ENCODE data around the gene PSMC3.

The PSMC3 gene

GRCh38 chr11:47433157-47433556 is 6.9 kb upstream of the PSMC3 start:
- no peak for TF ChIP-seq ARNT (IDR thresholded peaks at IDR 0.05)
- no peak for TF ChIP-seq TARDBP (IDR thresholded peaks at IDR 0.05)
- TF ChIP-seq, protein P1, sequence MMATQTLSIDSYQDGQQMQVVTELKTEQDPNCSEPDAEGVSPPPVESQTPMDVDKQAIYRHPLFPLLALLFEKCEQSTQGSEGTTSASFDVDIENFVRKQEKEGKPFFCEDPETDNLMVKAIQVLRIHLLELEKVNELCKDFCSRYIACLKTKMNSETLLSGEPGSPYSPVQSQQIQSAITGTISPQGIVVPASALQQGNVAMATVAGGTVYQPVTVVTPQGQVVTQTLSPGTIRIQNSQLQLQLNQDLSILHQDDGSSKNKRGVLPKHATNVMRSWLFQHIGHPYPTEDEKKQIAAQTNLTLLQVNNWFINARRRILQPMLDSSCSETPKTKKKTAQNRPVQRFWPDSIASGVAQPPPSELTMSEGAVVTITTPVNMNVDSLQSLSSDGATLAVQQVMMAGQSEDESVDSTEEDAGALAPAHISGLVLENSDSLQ (IDR thresholded peaks at IDR 0.05), result no peak
- no peak for TF ChIP-seq LEF1 (IDR thresholded peaks at IDR 0.05; ENCODE audit: borderline replicate concordance)
- no peak for TF ChIP-seq ELF4 (IDR thresholded peaks at IDR 0.05)
- TF ChIP-seq FOXM1 (IDR thresholded peaks at IDR 0.05; ENCODE audit: borderline replicate concordance), result no peak
- TF ChIP-seq HDGF (IDR thresholded peaks at IDR 0.05; ENCODE audit: borderline replicate concordance), result no peak
- no peak for TF ChIP-seq FOXA1 (IDR thresholded peaks at IDR 0.05)
- no peak for TF ChIP-seq SP1 (IDR thresholded peaks at IDR 0.05)
- CTCF ChIA-PET, result no interaction called here
- no peak for DNase-seq (ENCODE audit: extremely low spot score)
- POLR2A ChIA-PET, result no interaction called here

- DNase-seq (ENCODE audit: extremely low spot score), result no peak
- ChIA-PET CTCF (no interaction called here), POLR2A (no interaction called here)
- TF ChIP-seq TARDBP (IDR thresholded peaks at IDR 0.05) (no peak), L3MBTL2 (conservative IDR thresholded peaks at IDR 0.05) (no peak), ARNT (IDR thresholded peaks at IDR 0.05) (no peak), ELF4 (IDR thresholded peaks at IDR 0.05) (no peak), FOXK2 (IDR thresholded peaks at IDR 0.05) (no peak), SUZ12 (IDR thresholded peaks at IDR 0.05) (no peak), FOXA1 (IDR thresholded peaks at IDR 0.05) (no peak), FOXM1 (IDR thresholded peaks at IDR 0.05; ENCODE audit: borderline replicate concordance) (no peak), NFRKB (IDR thresholded peaks at IDR 0.05) (no peak), LEF1 (IDR thresholded peaks at IDR 0.05; ENCODE audit: borderline replicate concordance) (no peak)
- TF ChIP-seq, protein P1 (IDR thresholded peaks at IDR 0.05), result no peak
Observed at GRCh38 chr11:47431356-47432083, 5.3 kb upstream of the PSMC3 start.

GRCh38 chr11:47430524-47430923 is 4.3 kb upstream of the PSMC3 start:
- no peak for TF ChIP-seq TARDBP (IDR thresholded peaks at IDR 0.05)
- no peak for TF ChIP-seq HDGF (IDR thresholded peaks at IDR 0.05; ENCODE audit: borderline replicate concordance)
- TF ChIP-seq FOXM1 (IDR thresholded peaks at IDR 0.05; ENCODE audit: borderline replicate concordance), result no peak
- TF ChIP-seq SP1 (IDR thresholded peaks at IDR 0.05), result no peak
- no peak for TF ChIP-seq FOXA1 (IDR thresholded peaks at IDR 0.05)
- TF ChIP-seq SUZ12 (IDR thresholded peaks at IDR 0.05), result no peak
- TF ChIP-seq ARNT (IDR thresholded peaks at IDR 0.05), result no peak
- TF ChIP-seq BHLHE40 (IDR thresholded peaks at IDR 0.05; ENCODE audit: borderline replicate concordance), result no peak
- TF ChIP-seq ZNF384 (IDR thresholded peaks at IDR 0.05), result no peak
- no peak for TF ChIP-seq FOXK2 (IDR thresholded peaks at IDR 0.05)
- no peak for TF ChIP-seq ELF4 (IDR thresholded peaks at IDR 0.05)
- TF ChIP-seq, protein P1 (IDR thresholded peaks at IDR 0.05), result no peak
- TF ChIP-seq L3MBTL2 (conservative IDR thresholded peaks at IDR 0.05), result no peak
- no peak for TF ChIP-seq LEF1 (IDR thresholded peaks at IDR 0.05; ENCODE audit: borderline replicate concordance)
- TF ChIP-seq CTBP1 (IDR thresholded peaks at IDR 0.05; ENCODE audit: borderline replicate concordance), result no peak
- no peak for TF ChIP-seq NFRKB (IDR thresholded peaks at IDR 0.05)
- ChIA-PET POLR2A (no interaction called here), CTCF (no interaction called here)
- no peak for DNase-seq (ENCODE audit: extremely low spot score)

- CTCF ChIA-PET, result interaction anchor here (0.9 to 1.1 kb wide), 2 partner anchors 13 to 51 kb away, joined by 3 to 4 read pairs; no protein-coding TSS in a partner anchor
- TF ChIP-seq TARDBP (IDR thresholded peaks at IDR 0.05) (no peak), BHLHE40 (IDR thresholded peaks at IDR 0.05; ENCODE audit: borderline replicate concordance) (no peak), ZNF384 (IDR thresholded peaks at IDR 0.05) (no peak), LEF1 (IDR thresholded peaks at IDR 0.05; ENCODE audit: borderline replicate concordance) (no peak), ARNT (IDR thresholded peaks at IDR 0.05) (no peak), NFRKB (IDR thresholded peaks at IDR 0.05) (no peak), ELF4 (IDR thresholded peaks at IDR 0.05) (no peak), CTBP1 (IDR thresholded peaks at IDR 0.05; ENCODE audit: borderline replicate concordance) (no peak), SUZ12 (IDR thresholded peaks at IDR 0.05) (no peak), FOXM1 (IDR thresholded peaks at IDR 0.05; ENCODE audit: borderline replicate concordance) (no peak), FOXA1 (IDR thresholded peaks at IDR 0.05) (no peak), FOXK2 (IDR thresholded peaks at IDR 0.05) (no peak), HDGF (IDR thresholded peaks at IDR 0.05; ENCODE audit: borderline replicate concordance) (no peak), SP1 (IDR thresholded peaks at IDR 0.05) (no peak), L3MBTL2 (conservative IDR thresholded peaks at IDR 0.05) (no peak)
- TF ChIP-seq, protein P1 (IDR thresholded peaks at IDR 0.05), result no peak
- POLR2A ChIA-PET, result interaction anchor here (1.1 to 5.0 kb wide), 4 partner anchors 8 to 341 kb away, joined by 3 to 72 read pairs (median 4); partner anchors contain the start of gene SLC39A13
- no peak for DNase-seq (ENCODE audit: extremely low spot score)
Observed at GRCh38 chr11:47425611-47426010, 628 bp downstream of the PSMC3 start.

DNA sequence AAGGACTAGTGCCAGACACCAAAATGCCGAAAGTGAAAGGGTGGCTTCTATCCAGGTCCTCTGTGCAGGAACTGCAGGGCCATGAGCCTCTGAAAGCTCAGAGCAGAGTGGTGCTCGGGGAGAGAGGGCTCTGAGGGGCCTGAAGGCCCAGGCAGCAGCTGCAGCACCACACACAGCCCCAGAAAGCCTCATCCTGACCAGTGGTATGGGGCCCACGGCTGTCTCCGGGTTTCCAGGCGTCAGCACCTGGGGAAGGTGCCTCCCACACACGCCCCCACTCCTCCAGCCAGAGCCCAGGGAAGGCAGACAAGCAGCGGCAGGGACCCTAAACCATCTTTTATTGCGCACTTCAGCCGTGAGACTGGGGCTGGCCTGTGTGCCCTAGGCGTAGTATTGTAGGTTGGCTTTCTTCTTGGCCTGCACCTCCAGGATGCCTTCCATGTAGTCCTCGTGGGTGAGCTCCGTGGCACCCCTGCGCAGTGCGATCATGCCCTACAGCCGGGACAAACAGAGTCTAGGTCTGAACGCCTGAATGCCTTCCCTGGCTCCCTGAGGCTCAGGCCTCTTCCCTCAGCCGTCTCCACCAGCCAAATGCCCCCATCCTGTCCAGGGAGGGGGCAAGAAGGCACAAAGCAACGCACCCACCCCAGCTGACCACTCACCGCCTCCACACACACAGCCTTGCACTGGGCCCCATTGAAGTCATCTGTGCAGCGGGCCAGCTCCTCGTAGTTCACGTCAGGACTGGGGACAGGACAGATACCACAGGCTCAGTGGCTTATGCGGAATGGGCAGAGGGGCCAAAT is 7.6 kb downstream of the PSMC3 start:
- ChIA-PET POLR2A (interaction anchor here (0.9 to 1.0 kb wide), 2 partner anchors 9 to 11 kb away, joined by 3 read pairs; no protein-coding TSS in a partner anchor), CTCF (no interaction called here)
- TF ChIP-seq TARDBP (IDR thresholded peaks at IDR 0.05), result no peak
- no peak for TF ChIP-seq ARNT (IDR thresholded peaks at IDR 0.05)
- TF ChIP-seq, protein P1 (IDR thresholded peaks at IDR 0.05), result no peak
- TF ChIP-seq ZNF384 (IDR thresholded peaks at IDR 0.05), result no peak
- TF ChIP-seq NFRKB (IDR thresholded peaks at IDR 0.05), result no peak
- TF ChIP-seq SP1 (IDR thresholded peaks at IDR 0.05), result no peak
- TF ChIP-seq SUZ12 (IDR thresholded peaks at IDR 0.05), result no peak
- TF ChIP-seq LEF1 (IDR thresholded peaks at IDR 0.05; ENCODE audit: borderline replicate concordance), result no peak
- TF ChIP-seq HDGF (IDR thresholded peaks at IDR 0.05; ENCODE audit: borderline replicate concordance), result no peak
- TF ChIP-seq FOXK2 (IDR thresholded peaks at IDR 0.05), result no peak
- no peak for TF ChIP-seq L3MBTL2 (conservative IDR thresholded peaks at IDR 0.05)
- TF ChIP-seq ELF4 (IDR thresholded peaks at IDR 0.05), result no peak
- TF ChIP-seq BHLHE40 (IDR thresholded peaks at IDR 0.05; ENCODE audit: borderline replicate concordance), result no peak
- DNase-seq (ENCODE audit: extremely low spot score), result no peak
